ENCODE data around the gene DUSP5.
A peak's percentile ranks its signal among the peaks of the same experiment; 100 is the strongest.

The DUSP5 gene

DNA sequence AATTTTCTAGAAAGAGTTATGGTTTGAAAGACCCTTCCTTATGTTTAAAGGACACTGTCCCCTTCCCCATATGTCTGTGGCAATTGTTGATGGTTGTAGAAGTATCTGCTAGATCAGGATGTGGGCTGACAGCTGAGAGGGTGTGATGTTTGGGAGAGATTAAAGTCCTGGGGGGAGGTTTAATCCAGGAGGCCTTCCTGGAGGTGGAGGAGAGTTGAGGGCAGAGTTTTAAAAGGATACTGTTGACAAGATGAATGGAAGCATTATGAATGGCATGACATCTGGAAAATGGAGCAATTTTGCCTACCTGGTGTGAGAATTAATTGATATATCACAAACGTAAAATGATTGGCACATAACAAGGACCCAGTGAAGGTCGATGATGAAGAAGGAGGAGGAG is 36.9 kb downstream of the DUSP5 start:
- H3K27ac Mint-ChIP-seq: peak overlapping the region in 1 of 2 donors; percentile 54
- H3K27me3 Mint-ChIP-seq: peaks cover 7% of the 10 kb centered on the region
- peaks cover 76% of the 10 kb centered on the region for H3K4me1 Mint-ChIP-seq
- ATAC-seq: no peak
- peak overlapping the region; percentile 11 to 70 for H3K4me3 Mint-ChIP-seq
- H3K9me3 Mint-ChIP-seq: no peaks in the 10 kb centered on the region
- DNase-seq: no peak

DNA sequence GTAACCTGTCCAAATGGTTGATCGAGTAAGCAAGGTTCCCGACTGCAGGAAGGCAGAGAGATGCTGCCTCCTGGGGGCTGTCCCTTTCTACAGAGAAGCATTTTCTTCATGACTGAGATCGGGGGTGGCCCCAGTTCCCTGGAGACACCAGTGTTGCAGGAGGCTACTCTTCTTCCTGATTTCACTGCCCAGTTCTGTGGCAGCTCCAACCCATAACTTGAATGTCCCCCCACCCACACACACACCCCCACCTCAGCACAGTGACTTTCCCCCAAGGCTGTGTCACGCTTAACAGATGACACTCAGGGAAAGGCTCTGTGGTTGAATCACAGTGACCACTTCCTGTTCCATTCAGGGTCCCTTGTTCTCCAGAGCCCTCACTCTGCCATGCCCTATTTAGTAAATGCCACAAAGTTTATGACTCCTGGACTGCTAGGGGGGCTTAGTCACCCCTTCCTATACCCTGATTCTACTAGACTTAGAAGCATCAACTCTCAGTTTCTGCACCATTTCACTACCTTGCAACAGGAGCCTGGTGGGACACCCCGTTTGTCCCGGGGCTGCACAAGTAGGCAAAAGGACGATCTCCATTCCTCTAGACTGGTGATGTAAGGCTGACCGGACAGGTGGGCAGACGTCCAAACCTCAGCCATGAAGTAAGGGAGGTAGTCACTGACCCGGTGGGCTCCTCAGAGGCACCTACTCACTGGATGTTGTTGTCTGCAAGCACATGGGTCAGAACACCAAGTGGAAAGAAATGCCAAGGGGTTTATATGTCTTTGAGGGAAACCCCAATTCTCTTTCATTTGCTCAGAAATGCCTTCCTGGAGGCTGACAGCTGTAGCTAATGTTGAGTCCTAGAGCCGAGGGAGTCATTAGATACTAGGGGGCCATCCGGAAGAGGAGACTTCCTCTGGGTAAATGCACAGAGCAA is 38.5 kb downstream of the DUSP5 start:
- peak; percentile 95 for ATAC-seq
- Mint-ChIP-seq H3K27ac (peak overlapping the region; percentile 98), H3K4me1 (peaks cover 72% of the 10 kb centered on the region), H3K27me3 (no peaks in the 10 kb centered on the region), H3K4me3 (peak overlapping the region; percentile 54 to 65), H3K9me3 (no peaks in the 10 kb centered on the region)
- DNase-seq: peak; percentile 77 to 88

DNA sequence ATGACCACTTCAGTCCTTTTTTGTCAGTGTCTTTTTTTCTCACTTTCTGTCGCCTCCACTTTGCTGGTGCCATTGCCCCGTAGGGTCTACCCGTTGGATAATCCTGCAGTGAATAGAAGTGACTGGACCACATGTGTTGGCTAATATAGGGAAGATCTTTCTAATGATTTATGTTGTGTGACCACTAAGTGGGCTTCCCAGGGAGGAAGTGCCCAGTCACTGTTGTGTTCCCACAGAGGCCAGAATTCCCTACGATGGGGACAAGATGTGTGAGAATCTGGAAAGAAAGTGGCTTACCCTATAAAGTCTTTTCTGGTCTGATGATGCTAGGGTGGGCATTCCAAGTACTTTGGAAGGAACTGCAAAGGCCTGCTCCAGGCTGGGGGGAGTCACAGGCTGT is 41.4 kb downstream of the DUSP5 start:
- H3K27ac Mint-ChIP-seq: no peak overlapping the region
- ATAC-seq: no peak
- H3K9me3 Mint-ChIP-seq: no peaks in the 10 kb centered on the region
- no peaks in the 10 kb centered on the region for H3K27me3 Mint-ChIP-seq
- H3K4me1 Mint-ChIP-seq: peaks cover 61% of the 10 kb centered on the region
- H3K4me3 Mint-ChIP-seq: no peak overlapping the region
- no peak for DNase-seq

DNA sequence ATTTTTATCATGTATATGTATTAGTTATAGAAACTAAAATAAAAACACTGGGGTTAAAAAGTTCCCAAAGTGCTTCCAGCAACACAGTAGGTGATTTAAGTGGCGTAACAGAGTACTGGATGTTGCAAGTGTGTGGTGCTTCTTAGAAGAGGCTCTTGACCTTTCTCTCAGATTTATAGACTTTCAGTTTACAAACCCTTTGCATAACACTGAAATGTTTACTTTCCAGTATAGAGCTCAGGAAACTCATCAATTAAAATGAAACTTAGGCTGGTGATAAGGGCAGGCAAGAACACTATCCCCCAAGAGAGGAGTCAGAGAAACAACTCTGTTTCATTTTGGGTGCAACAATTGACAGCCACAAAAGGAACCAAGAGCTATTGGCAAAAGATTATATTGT is 42.3 kb downstream of the DUSP5 start:
- DNase-seq: no peak
- ATAC-seq: peak; percentile 9
- H3K27ac Mint-ChIP-seq: peak overlapping the region in 1 of 2 donors; percentile 2
- no peaks in the 10 kb centered on the region for H3K27me3 Mint-ChIP-seq
- H3K4me1 Mint-ChIP-seq: peaks cover 52% of the 10 kb centered on the region
- H3K4me3 Mint-ChIP-seq: no peak overlapping the region
- no peaks in the 10 kb centered on the region for H3K9me3 Mint-ChIP-seq

DNA sequence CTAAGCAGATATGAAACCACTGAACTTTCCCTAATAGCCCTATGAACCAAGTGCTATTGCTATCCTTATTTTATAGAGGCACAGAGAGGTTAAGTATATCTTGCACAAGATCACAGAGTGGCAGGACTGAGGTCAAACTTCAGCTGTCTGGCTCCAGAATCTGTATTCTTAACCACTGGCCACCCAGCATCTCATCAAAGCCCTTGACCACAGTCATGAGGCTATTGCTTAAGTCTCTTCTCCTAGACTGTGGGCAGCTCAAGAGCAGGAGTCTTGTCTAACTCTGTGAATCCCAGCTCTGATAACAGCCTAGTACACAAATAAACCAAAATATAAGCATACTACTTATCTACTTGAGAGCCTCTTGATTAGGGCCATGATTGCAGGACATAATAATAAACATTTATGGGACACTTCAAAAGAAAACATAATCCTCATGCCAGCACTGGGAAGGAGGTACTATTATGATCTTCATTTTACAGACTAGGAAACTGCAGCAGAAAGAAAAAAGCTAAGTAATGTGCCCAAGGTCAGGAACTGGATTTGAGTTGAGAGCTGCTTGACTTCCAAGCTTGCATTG is 47.3 kb downstream of the DUSP5 start:
- ATAC-seq (no peak), DNase-seq (no peak)
- no peak overlapping the region for H3K4me3 Mint-ChIP-seq
- H3K9me3 Mint-ChIP-seq: no peaks in the 10 kb centered on the region
- no peak overlapping the region for H3K27ac Mint-ChIP-seq
- peaks cover 3% of the 10 kb centered on the region for H3K27me3 Mint-ChIP-seq
- H3K4me1 Mint-ChIP-seq: peaks cover 26% of the 10 kb centered on the region

DNA sequence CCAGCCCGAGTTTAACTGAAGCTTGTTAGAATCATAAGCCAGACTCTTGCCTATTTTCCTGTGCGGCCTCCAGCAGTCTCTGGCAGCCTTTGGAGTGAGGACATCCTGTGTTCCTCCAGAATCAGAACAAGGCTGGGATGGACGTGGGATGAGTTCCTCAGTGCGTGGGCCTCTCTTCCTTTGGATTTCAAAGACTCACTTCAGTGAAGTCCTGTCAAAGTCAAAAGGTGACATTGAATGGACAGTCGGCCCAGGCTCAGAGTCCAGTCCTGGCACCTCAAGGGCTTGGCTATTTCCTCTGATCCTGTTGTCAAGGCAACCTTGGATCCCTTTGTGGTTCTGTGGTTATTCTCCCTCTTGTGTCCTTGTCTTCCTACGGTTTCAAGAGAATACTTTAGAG is 48.4 kb downstream of the DUSP5 start:
- DNase-seq: no peak
- Mint-ChIP-seq H3K4me3 (no peak overlapping the region), H3K27me3 (peaks cover 13% of the 10 kb centered on the region), H3K9me3 (no peaks in the 10 kb centered on the region), H3K4me1 (peaks cover 19% of the 10 kb centered on the region), H3K27ac (no peak overlapping the region)
- no peak for ATAC-seq

DNA sequence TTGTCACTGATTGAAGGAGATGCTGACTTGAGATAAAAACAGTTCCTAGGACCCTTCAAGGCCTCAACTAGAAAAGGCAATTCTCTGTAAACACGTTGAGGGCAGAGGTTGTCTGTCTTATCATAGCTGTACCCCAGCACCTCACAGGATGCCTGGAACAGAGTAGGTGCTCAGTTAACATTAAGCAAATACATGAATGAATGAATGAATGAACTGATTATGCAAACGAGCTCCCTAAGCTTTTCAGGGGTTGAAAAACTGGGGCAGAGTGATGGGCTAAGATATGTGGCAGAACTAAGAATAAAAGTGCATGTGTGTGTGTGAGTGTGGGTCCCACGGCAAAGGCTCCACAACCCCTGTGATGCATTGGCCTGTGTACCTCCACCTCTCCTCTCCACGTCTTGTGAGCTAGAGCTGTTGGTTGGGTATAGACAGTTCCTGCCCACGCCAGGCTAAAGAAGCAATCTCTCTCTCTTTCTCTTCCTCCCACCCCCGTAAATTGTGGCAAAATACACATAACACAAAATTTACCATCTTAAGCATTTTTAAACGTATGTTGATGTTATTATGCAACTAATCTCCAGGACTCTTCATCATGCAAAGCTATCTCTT is 48.9 kb downstream of the DUSP5 start:
- Mint-ChIP-seq H3K27me3 (peaks cover 19% of the 10 kb centered on the region), H3K4me3 (no peak overlapping the region), H3K4me1 (peaks cover 19% of the 10 kb centered on the region), H3K9me3 (no peaks in the 10 kb centered on the region), H3K27ac (no peak overlapping the region)
- no peak for DNase-seq
- ATAC-seq: no peak

DNA sequence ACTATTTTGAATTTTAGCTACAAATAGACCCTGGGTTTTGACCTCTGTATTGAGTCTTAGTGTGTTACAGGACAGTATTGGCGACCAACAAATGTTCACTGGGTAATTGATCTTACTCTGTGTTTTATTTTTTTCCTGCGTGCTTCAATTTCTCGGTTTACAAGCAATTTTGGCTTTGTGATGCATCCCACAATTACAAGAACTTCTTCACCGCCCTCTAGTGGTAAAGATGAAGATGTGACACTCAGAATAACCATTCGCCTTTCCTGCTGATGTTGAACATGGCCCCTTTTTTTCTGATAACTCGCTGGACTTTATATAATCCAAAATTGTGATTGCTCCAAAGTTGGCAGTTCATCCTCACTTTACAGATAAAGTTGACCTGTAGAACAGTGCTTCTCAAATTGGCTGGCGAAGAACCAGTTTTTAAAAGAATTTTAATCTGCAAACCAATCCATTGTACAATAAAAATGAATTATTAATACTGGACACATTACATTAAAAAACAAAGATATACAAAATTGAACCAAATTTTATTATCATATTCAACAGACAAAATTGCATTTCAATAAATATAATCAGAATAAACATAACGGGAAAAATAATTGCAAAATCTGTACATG is 49.5 kb downstream of the DUSP5 start:
- DNase-seq: no peak
- Mint-ChIP-seq H3K27me3 (peaks cover 25% of the 10 kb centered on the region), H3K4me1 (peaks cover 14% of the 10 kb centered on the region), H3K4me3 (no peak overlapping the region), H3K9me3 (no peaks in the 10 kb centered on the region), H3K27ac (no peak overlapping the region)
- peak; percentile 58 for ATAC-seq

DNA sequence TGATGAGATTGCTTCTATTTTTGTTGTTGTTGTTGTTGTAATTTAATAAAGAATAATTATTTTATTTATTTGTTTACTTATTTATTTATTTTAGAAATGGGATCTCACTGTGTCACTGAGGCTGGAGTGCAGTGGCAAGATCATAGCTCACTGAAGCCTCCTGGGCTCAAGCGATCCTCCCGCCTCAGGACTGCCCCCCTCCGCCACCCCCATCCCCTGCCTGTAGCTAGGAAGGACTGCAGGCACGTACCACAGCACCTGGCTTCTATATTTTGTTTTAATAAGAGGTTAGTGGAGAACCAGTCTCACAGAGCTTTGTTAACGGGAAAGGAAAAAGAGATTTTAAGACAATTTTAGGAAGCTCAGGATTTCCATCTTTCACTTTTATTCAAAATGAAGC is 50.3 kb downstream of the DUSP5 start:
- DNase-seq: no peak
- H3K27me3 Mint-ChIP-seq: peaks cover 33% of the 10 kb centered on the region
- ATAC-seq: no peak
- no peaks in the 10 kb centered on the region for H3K9me3 Mint-ChIP-seq
- H3K4me3 Mint-ChIP-seq: no peak overlapping the region
- H3K4me1 Mint-ChIP-seq: peaks cover 12% of the 10 kb centered on the region
- H3K27ac Mint-ChIP-seq: no peak overlapping the region

DNA sequence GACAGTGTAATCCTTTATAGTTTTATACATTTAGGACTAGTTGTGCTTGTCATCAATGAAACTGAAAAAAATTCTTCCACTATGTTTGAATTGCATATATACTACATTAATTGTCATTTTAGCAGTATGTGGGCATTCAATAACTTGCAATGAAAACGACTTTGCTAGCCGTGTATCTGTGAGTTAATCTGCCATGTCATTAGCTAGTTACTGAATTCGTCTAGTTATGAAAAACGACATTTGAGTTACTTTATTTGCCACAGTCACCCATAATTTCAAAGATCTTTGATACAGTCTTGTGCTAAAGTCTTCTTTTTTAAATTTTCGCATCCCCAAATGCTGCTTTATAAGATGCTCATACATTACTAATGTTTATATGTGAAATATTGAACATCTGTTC is 51.5 kb downstream of the DUSP5 start:
- H3K4me3 Mint-ChIP-seq: no peak overlapping the region
- DNase-seq (no peak), ATAC-seq (no peak)
- H3K9me3 Mint-ChIP-seq: no peaks in the 10 kb centered on the region
- peaks cover 12% of the 10 kb centered on the region for H3K4me1 Mint-ChIP-seq
- H3K27ac Mint-ChIP-seq: no peak overlapping the region
- H3K27me3 Mint-ChIP-seq: peaks cover 33% of the 10 kb centered on the region

DNA sequence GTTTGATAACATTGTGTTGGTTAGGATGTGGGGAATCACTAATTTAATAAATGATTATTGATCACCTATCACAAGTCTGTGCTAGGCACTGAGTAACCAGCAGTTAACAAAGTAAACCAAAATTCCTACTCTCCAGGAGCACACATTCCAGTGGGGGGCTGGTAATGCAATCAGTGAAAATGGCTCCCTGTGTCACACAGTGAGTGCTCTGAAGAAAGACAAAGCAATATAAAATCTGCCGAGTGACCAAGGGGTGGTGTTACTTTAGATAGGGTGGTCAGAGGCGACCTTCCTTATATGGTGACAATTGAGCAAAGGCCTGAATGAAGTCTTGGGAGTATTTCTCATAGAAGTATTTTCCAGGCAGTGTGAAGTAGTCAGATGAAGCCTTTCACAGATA is 56.2 kb downstream of the DUSP5 start:
- Mint-ChIP-seq H3K4me1 (peaks cover 9% of the 10 kb centered on the region), H3K4me3 (no peak overlapping the region), H3K27me3 (peaks cover 44% of the 10 kb centered on the region), H3K27ac (no peak overlapping the region), H3K9me3 (no peaks in the 10 kb centered on the region)
- DNase-seq (no peak), ATAC-seq (no peak)

DNA sequence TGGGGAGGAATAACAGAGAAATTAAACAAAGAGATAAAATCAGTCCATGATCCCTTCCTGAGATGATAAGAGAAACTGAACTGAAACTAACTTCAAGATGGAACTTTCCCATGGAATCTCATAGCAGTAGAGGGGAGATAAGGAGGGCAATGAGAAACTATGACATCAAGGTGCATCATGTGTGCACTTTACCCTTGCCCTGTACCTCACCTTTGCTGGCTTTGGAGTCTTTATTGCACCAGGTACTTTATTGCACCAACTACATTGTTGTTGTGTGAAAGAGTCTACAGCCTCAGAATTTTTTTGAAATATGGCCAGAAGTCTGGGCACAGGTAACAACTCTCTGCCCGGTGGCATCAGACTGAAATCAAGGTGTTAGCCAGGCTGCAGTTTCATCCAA is 58.6 kb downstream of the DUSP5 start:
- no peak overlapping the region for H3K27ac Mint-ChIP-seq
- ATAC-seq: no peak
- H3K4me1 Mint-ChIP-seq: peaks cover 9% of the 10 kb centered on the region
- H3K9me3 Mint-ChIP-seq: no peaks in the 10 kb centered on the region
- peaks cover 36% of the 10 kb centered on the region for H3K27me3 Mint-ChIP-seq
- no peak for DNase-seq
- no peak overlapping the region for H3K4me3 Mint-ChIP-seq

DNA sequence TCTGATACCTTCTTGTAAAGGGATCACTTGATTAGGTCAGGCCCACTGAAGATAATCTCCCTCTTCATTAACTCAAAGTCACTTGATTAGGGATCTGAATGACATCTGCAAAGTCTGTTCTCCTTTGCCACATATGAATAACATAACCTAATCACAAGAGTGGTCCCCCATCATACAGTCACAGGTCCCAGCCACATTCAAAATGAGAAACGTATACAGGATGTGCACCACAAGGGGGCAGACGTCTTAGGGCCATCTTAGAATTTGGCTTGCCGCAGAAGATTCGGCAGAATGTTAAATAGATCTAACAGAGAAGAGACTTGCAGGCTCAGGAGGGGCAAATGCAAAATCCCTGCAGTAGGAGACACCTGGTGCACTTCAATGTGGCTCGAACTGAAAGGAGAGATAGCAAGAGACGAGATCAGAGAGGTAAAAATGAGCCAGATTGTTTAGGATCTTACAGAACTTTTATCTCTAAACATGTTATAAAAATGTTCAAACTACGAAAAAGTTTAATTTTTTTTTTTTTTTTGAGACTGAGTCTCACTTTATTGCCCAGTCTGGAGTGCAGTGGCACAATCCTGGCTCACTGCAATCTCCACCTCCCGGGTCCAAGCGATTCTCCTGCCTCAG is 59.4 kb downstream of the DUSP5 start:
- peaks cover 9% of the 10 kb centered on the region for H3K4me1 Mint-ChIP-seq

DNA sequence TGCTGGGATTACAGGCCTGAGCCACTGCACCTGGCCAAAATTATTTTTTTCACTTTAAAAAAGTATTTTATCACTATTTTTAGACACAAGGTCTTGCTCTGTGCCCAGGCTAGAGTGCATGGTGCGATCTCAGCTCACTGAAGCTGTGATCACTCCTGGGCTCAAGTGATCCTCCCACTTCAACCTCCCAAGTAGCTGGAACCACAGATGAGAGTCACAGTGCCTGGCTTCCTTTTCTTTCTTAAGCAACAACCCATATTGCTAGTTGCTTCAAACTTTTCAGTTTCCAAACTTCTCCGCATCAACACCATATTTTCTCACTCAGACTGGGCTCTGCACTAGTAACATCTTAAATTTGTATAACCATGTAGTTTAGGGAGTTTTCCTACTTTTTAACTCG is 60.3 kb downstream of the DUSP5 start:
- DNase-seq: no peak
- H3K4me3 Mint-ChIP-seq: no peak overlapping the region
- no peak for ATAC-seq
- H3K4me1 Mint-ChIP-seq: peaks cover 9% of the 10 kb centered on the region
- H3K9me3 Mint-ChIP-seq: no peaks in the 10 kb centered on the region
- H3K27ac Mint-ChIP-seq: no peak overlapping the region
- H3K27me3 Mint-ChIP-seq: peaks cover 25% of the 10 kb centered on the region

More for the DNA sequence above, 59.4 kb downstream of the DUSP5 start:
- Mint-ChIP-seq H3K27me3 (peaks cover 28% of the 10 kb centered on the region), H3K9me3 (no peaks in the 10 kb centered on the region), H3K4me3 (no peak overlapping the region), H3K27ac (peak overlapping the region in 1 of 2 donors; percentile 26)
- ATAC-seq: peak; percentile 88
- peak; percentile 57 to 60 for DNase-seq

DNA sequence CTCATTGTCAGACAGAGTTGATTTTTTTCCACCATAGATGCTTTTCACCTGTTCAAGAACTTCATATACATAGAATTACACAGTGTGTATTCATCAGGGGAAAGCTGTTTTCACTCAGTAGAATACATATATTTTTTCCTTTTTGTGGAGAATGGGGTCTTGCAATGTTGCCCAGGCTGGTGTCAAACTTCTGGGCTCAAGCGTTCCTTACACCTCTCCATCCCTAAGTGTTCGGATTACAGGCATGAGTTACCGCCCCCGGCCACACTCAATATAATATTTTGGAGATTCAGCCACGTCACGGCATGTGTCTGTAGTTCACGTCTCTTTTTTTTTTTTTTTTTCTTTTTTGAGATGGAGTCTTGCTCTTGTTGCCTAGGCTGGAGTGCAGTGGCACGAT is 62.3 kb downstream of the DUSP5 start:
- DNase-seq (no peak), ATAC-seq (no peak)
- peaks cover 43% of the 10 kb centered on the region for H3K27me3 Mint-ChIP-seq
- H3K27ac Mint-ChIP-seq: no peak overlapping the region
- H3K4me3 Mint-ChIP-seq: no peak overlapping the region
- H3K9me3 Mint-ChIP-seq: no peaks in the 10 kb centered on the region
- H3K4me1 Mint-ChIP-seq: peaks cover 9% of the 10 kb centered on the region
